CD4-positive, CD25-positive, alpha-beta regulatory T cell (primary cell): ENCODE results near the gene ZNF41. TPM values are rescaled to one million over a fixed set of nuclear protein-coding genes. Genes with fewer than 3 reads are reported as not detected.

ENCODE experiments used
- ATAC-seq, 2 donors: fragments of 150-1000 bp; cut with Tn5 transposase; one replicate each; pipeline ENCODE4 v1.10.0; 2021; ENCODE audit warnings: low read depth in 2 of 2, moderate number of reproducible peaks in 2 of 2, moderate library complexity in 1 of 2
- DNase-seq, 3 donors: peaks; one replicate each; pipeline versions ENCODE4 v3.0.0 to v3.0.0-alpha.2; 2012 to 2022; ENCODE audit warnings: mixed read lengths in 1 of 3
- H3K27ac ChIP-seq: one replicate; pipeline ENCODE4 v1.7.0; 2013; ENCODE audit warnings: mild to moderate bottlenecking, low read length; ENCODE audit not compliant: insufficient read depth, poor library complexity, severe bottlenecking
- H3K27me3 ChIP-seq: one replicate; pipeline ENCODE4 v1.7.0; 2013; ENCODE audit warnings: low read length; ENCODE audit not compliant: control insufficient read depth, insufficient read depth
- H3K36me3 ChIP-seq: one replicate; pipeline ENCODE4 v1.7.0; 2013; ENCODE audit warnings: mild to moderate bottlenecking, low read length, moderate library complexity; ENCODE audit not compliant: control insufficient read depth, insufficient read depth
- H3K4me1 ChIP-seq: 2 replicates; pipeline ENCODE4 v1.7.0; 2013; ENCODE audit warnings: mild to moderate bottlenecking, low read length; ENCODE audit not compliant: insufficient read depth, control insufficient read depth, poor library complexity, severe bottlenecking
- H3K4me3 ChIP-seq: one replicate; pipeline ENCODE4 v1.7.0; 2013; ENCODE audit warnings: low read depth, mild to moderate bottlenecking, low read length, moderate library complexity
- H3K9me3 ChIP-seq, 2 experiments: 1 replicate in 1 of 2; 2 replicates in 1 of 2; pipeline ENCODE4 v1.7.0; 2013; ENCODE audit warnings: low read length in 2 of 2, mild to moderate bottlenecking in 1 of 2, moderate library complexity in 1 of 2; ENCODE audit not compliant: control insufficient read depth in 2 of 2
- H3K27ac Mint-ChIP-seq, 3 donors: one replicate each; pipeline ENCODE4 v1.8.0; 2020 to 2022; ENCODE audit warnings: mild to moderate bottlenecking in 3 of 3, mixed read lengths in 3 of 3, moderate library complexity in 2 of 3
- H3K27me3 Mint-ChIP-seq: one replicate; pipeline ENCODE4 v1.8.0; 2022; ENCODE audit warnings: mild to moderate bottlenecking, mixed read lengths
- H3K36me3 Mint-ChIP-seq: one replicate; pipeline ENCODE4 v1.8.0; 2020; ENCODE audit warnings: mixed read lengths
- H3K4me1 Mint-ChIP-seq, 4 donors: one replicate each; pipeline ENCODE4 v1.8.0; 2020 to 2022; ENCODE audit warnings: mixed read lengths in 4 of 4, mild to moderate bottlenecking in 1 of 4
- H3K4me3 Mint-ChIP-seq, 4 donors: one replicate each; pipeline ENCODE4 v1.8.0; 2020 to 2022; ENCODE audit warnings: mild to moderate bottlenecking in 4 of 4, mixed read lengths in 4 of 4, moderate library complexity in 3 of 4
- H3K9me3 Mint-ChIP-seq, 7 donors: one replicate each; pipeline ENCODE4 v1.8.0; 2020 to 2022; ENCODE audit warnings: mixed read lengths in 7 of 7, mild to moderate bottlenecking in 3 of 7, moderate library complexity in 2 of 7
- polyA plus RNA-seq, 4 donors: library from polyadenylated mRNA; unstranded; fragments of 300-500 nt; fragmentation: Illumina TruSeq; gene quantifications; one replicate each; pipeline ENCODE4 v1.2.3, GENCODE V29; 2021
- total RNA-seq: library from RNA; stranded (reverse); gene quantifications from one replicate; pipeline ENCODE4 v1.2.3, GENCODE V29; 2022

ZNF41 gene
- total and polyA plus RNA-seq, 5 donors from 2014 or later: 4.9 to 9.3 (median 6.4) TPM

- Mint-ChIP-seq H3K4me3 (peak overlapping the region in 2 of 4 donors; percentile 59 to 85), H3K27me3 (no peaks in the 10 kb centered on the region), H3K27ac (peak overlapping the region in 1 of 3 donors; percentile 24), H3K9me3 (no peaks in the 10 kb centered on the region), H3K4me1 (peaks cover 10 to 41% (median 20%) of the 10 kb centered on the region in 4 donors), H3K36me3 (no peaks in the 10 kb centered on the region)
- Histone ChIP-seq H3K27me3 (no peaks in the 10 kb centered on the region), H3K27ac (no peak overlapping the region), H3K4me1 (peaks cover 14% of the 10 kb centered on the region), H3K4me3 (no peak overlapping the region), H3K36me3 (no peaks in the 10 kb centered on the region), H3K9me3 (no peaks in the 10 kb centered on the region)
- DNase-seq: no peak
- ATAC-seq: no peak
Measured at GRCh38 chrX:47484885-47485284, 1.9 kb upstream of the ZNF41 start.

DNA sequence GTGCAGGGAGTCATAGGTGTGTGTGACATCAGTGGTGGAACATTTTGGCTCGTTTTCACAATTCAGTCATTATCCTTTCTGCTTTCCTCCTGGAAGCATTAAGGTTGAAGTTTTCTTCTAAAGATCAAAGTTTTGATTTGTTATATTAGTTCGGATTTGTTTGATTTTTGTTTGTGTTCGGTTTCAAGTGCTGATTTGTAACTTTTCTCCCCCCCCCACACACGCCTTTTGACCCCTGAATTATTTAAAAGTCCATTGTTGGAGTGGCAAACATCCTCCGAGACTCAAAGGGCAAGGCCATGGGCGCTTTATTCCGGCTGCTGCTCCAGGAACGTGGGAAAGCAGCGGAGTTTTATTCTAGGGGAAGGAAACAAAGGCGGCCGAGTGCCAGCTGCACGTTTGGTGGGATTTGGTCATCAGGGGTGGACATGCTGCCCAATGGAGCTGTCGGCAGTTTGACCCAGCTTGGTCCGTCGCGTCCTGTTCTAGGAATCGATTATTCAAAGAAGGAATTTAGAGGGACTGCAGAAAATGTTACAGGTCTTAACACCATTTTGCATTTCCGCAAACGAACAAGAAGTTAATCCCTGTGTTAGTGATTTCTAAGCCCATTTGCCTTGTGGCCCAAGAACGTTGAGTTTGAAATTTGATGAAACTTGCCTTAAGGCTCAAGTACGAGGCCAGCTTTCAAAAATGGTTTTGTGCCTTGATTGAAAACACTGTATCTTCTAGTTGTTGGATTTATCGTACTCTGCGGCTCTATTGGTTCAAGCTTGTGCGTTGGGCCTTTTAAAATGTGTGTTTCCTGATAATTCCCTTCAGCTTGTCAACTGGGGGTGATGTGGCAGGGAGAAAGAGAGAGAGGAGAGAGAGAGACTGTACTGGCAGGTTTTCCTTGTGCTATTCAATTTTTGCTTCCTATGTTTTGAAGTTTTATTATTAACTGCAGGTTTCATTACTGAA lies 565 bp upstream of the ZNF41 start:
- Mint-ChIP-seq H3K4me3 (peak overlapping the region; percentile 82 to 99 (median 93)), H3K27me3 (no peaks in the 10 kb centered on the region), H3K9me3 (no peaks in the 10 kb centered on the region), H3K4me1 (peaks cover 10 to 41% (median 20%) of the 10 kb centered on the region in 4 donors), H3K27ac (peak overlapping the region; percentile 93 to 97 (median 93)), H3K36me3 (no peaks in the 10 kb centered on the region)
- no peaks in the 10 kb centered on the region for H3K36me3 ChIP-seq
- DNase-seq (peak in 1 of 3 donors; percentile 25), ATAC-seq (no peak)
- H3K9me3 ChIP-seq: no peaks in the 10 kb centered on the region
- peaks cover 14% of the 10 kb centered on the region for H3K4me1 ChIP-seq
- H3K27ac ChIP-seq: peak overlapping the region; percentile 87
- peak overlapping the region; percentile 83 for H3K4me3 ChIP-seq
- H3K27me3 ChIP-seq: no peaks in the 10 kb centered on the region

DNA sequence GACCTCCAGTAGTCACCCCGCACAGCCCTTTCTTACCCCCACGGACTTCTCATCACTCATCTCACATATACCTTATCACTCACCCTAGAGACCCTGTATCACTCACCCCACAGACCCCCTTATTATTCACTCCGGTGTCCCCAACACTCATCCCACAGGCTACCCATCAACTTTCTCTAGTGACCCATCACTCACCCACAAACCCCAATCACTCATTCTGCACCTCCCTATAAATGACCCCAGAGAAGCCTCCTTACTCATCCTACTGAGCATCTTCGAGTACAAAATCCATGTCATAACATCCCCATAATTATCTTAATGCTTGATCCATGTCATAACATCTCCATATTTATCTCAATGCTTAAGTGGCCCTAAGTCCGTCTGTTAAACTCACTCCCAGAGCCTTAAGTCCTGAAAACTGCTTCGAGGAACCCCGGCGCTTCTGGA lies 934 bp downstream of the ZNF41 start:
- H3K27me3 Mint-ChIP-seq: no peaks in the 10 kb centered on the region
- no peak for DNase-seq
- Histone ChIP-seq H3K4me3 (peak overlapping the region; percentile 86), H3K27ac (peak overlapping the region; percentile 87), H3K4me1 (peaks cover 14% of the 10 kb centered on the region), H3K9me3 (no peaks in the 10 kb centered on the region), H3K36me3 (no peaks in the 10 kb centered on the region), H3K27me3 (no peaks in the 10 kb centered on the region)
- peak overlapping the region; percentile 82 to 99 (median 93) for H3K4me3 Mint-ChIP-seq
- H3K27ac Mint-ChIP-seq: peak overlapping the region; percentile 14 to 97 (median 93)
- no peaks in the 10 kb centered on the region for H3K36me3 Mint-ChIP-seq
- peaks cover 14 to 41% (median 23%) of the 10 kb centered on the region in 4 donors for H3K4me1 Mint-ChIP-seq
- no peak for ATAC-seq
- no peaks in the 10 kb centered on the region for H3K9me3 Mint-ChIP-seq

- Mint-ChIP-seq H3K27me3 (no peaks in the 10 kb centered on the region), H3K27ac (peak overlapping the region in 2 of 3 donors; percentile 60 to 93), H3K9me3 (no peaks in the 10 kb centered on the region), H3K4me1 (peaks cover 18 to 45% (median 24%) of the 10 kb centered on the region in 4 donors), H3K4me3 (peak overlapping the region; percentile 62 to 92 (median 62)), H3K36me3 (no peaks in the 10 kb centered on the region)
- no peak overlapping the region for H3K27ac ChIP-seq
- no peaks in the 10 kb centered on the region for H3K9me3 ChIP-seq
- H3K4me1 ChIP-seq: peaks cover 14% of the 10 kb centered on the region
- ATAC-seq (no peak), DNase-seq (no peak)
- H3K27me3 ChIP-seq: no peaks in the 10 kb centered on the region
- no peak overlapping the region for H3K4me3 ChIP-seq
- H3K36me3 ChIP-seq: no peaks in the 10 kb centered on the region
Measured at GRCh38 chrX:47481160-47481559, 1.9 kb downstream of the ZNF41 start.

- Mint-ChIP-seq H3K4me3 (peak overlapping the region; percentile 38 to 92 (median 62)), H3K27me3 (no peaks in the 10 kb centered on the region), H3K27ac (peak overlapping the region in 1 of 3 donors; percentile 60), H3K36me3 (no peaks in the 10 kb centered on the region), H3K9me3 (no peaks in the 10 kb centered on the region), H3K4me1 (peaks cover 24 to 49% (median 29%) of the 10 kb centered on the region in 4 donors)
- H3K9me3 ChIP-seq: no peaks in the 10 kb centered on the region
- no peaks in the 10 kb centered on the region for H3K36me3 ChIP-seq
- H3K27me3 ChIP-seq: no peaks in the 10 kb centered on the region
- no peak for DNase-seq
- no peak overlapping the region for H3K27ac ChIP-seq
- no peak for ATAC-seq
- no peak overlapping the region for H3K4me3 ChIP-seq
- peaks cover 14% of the 10 kb centered on the region for H3K4me1 ChIP-seq
Measured at GRCh38 chrX:47480576-47480975, 2.4 kb downstream of the ZNF41 start.

DNA sequence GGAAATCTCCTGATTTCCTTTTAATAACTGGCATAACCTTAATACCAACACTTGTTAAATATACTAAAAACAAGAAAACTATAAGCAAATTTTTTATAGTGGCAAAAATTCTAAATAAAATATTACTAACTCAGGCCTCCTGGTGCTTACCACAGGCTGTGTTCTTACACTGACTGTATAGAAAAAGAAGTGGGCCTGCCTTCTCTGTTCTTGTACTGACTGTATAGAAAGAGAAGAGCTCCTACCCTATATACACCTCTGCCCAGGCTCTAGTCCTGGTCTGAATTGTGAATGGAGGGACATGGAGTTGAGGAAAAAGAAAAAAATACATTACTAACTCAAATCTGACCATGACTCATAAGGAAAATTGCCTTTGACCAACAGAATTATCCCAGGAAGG lies 7.5 kb downstream of the ZNF41 start:
- Mint-ChIP-seq H3K27ac (no peak overlapping the region), H3K27me3 (no peaks in the 10 kb centered on the region), H3K4me1 (peaks cover 14 to 20% (median 18%) of the 10 kb centered on the region in 4 donors), H3K4me3 (no peak overlapping the region), H3K36me3 (peaks cover 3% of the 10 kb centered on the region), H3K9me3 (no peaks in the 10 kb centered on the region)
- no peak for DNase-seq
- ATAC-seq: no peak
- no peak overlapping the region for H3K27ac ChIP-seq
- no peak overlapping the region for H3K4me3 ChIP-seq
- no peaks in the 10 kb centered on the region for H3K4me1 ChIP-seq
- no peaks in the 10 kb centered on the region for H3K36me3 ChIP-seq
- H3K9me3 ChIP-seq: no peaks in the 10 kb centered on the region
- no peaks in the 10 kb centered on the region for H3K27me3 ChIP-seq

- no peak overlapping the region for H3K27ac ChIP-seq
- no peaks in the 10 kb centered on the region for H3K27me3 ChIP-seq
- H3K9me3 Mint-ChIP-seq: peaks cover 0 to 6% (median 0%) of the 10 kb centered on the region in 7 donors
- peaks cover 12% of the 10 kb centered on the region for H3K36me3 ChIP-seq
- H3K4me1 ChIP-seq: no peaks in the 10 kb centered on the region
- H3K4me3 ChIP-seq: no peak overlapping the region
- ATAC-seq: no peak
- H3K4me1 Mint-ChIP-seq: peaks cover 0 to 13% (median 6%) of the 10 kb centered on the region in 4 donors
- no peak overlapping the region for H3K27ac Mint-ChIP-seq
- no peaks in the 10 kb centered on the region for H3K9me3 ChIP-seq
- no peak for DNase-seq
- no peak overlapping the region for H3K4me3 Mint-ChIP-seq
- peaks cover 22% of the 10 kb centered on the region for H3K36me3 Mint-ChIP-seq
- no peaks in the 10 kb centered on the region for H3K27me3 Mint-ChIP-seq
Measured at GRCh38 chrX:47467106-47467505, 15.9 kb downstream of the ZNF41 start.
